Suppressor macrophage treated with lipopolysaccharide for 1 hour (primary cell): ENCODE results near the gene ATAT1.

Source experiments
- DNase-seq, 3 donors: peaks; one replicate each; pipeline ENCODE4 v3.0.0-alpha.2; 2020 to 2022

ATAT1 gene

DNA sequence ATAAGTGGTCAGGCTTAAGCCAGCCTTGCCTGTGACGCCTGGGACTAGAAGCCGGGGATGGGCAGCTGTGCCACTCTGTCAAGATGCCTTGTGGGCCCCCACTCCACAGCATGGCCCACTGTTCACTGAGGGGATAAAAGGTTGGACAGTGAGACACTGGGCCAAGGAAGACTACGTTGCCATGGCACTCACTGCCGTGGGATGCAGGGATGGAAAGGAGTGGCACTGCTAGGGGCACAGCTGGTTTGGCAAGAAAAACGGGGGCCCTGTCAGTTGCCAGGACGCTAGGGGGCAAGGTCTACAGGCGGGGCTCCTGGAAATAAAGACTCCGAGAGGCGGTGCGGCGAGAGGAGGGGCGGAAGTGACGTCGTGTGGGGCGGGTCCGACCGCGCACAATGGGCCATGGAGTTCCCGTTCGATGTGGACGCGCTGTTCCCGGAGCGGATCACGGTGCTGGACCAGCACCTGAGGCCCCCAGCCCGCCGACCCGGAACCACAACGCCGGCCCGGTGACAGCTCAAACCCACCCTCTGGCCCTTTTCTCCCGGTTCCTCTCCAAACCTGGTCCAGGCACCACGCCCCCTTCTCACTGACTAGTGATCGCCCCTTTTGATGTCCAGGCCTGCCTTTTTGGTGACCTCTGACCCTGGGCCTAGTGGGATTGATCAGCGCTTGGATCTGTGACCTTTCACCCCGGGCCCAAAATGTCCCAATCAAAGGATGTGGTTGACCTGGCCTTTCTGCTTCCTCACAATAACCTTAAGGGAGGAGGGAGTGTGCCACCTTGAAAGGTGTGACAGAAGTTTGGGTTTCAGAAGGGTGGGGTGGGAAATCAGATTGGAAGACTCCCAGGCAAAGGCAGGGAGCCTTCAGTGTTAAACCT is at the start of gene ATAT1:
Gene ATAT1 (plus strand): TSS at position 391 of the 883 bp plus-strand sequence.
- peak; percentile 88 to 93 (median 88) for DNase-seq

DNA sequence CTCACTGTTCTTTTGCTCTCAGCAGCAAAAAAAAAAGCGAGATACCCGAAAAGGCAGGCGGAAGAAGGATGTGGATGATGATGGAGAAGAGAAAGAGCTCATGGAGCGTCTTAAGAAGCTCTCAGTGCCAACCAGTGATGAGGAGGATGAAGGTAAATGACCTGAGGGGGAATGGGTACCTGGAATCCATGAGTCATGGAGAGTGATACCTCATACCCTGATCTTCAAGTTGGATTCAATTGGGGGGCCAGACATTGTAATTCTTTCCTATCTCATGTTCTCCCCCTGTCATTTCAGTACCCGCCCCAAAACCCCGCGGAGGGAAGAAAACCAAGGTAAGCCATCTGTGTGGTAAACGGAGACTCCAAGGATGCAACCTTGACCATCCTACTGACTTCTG is 48.6 kb upstream of the ATAT1 start:
- no peak for DNase-seq

DNA sequence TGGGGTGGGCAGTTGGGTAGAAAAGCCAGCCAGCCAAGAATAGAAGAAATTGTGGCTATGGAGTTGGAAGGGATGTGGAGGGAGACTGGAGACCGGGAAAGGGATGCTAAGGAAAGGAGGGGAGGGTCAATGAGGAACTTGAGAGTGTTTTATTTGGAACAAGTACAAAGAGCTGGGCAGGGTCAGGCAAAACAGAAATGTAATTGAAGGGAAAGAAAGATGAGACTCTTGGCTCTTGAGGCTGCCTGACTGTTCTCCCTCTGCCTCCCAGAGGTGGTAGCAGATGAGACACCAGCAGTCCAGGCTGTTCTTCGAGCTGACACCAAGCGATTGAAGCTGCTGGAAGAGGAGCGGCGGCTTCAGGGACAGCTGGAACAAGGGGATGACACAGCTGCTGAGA is 42.8 kb upstream of the ATAT1 start:
- DNase-seq: no peak

DNA sequence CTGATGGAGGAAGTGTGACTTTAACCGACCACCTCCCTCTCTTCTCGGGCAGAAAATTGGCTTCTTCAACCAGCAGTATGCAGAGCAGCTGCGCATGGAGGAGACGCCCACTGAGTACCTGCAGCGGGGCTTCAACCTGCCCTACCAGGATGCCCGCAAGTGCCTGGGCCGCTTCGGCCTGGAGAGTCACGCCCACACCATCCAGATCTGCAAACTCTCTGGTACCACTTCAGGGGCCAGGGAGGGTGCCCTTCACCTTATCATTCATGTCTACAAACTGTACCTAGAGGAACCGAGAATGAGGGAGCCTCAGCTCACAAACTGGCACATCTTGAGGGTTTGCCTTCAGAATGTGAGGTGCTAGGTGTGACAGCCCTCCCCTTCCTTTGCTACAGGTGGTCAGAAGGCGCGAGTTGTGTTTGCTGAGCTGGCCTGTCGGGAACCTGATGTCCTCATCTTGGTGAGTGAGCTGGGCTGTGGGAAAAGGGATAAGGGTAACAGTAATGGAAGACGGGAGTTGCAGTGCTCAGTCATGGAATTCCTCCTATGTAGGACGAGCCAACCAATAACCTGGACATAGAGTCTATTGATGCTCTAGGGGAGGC is 36.8 kb upstream of the ATAT1 start:
- no peak for DNase-seq

DNA sequence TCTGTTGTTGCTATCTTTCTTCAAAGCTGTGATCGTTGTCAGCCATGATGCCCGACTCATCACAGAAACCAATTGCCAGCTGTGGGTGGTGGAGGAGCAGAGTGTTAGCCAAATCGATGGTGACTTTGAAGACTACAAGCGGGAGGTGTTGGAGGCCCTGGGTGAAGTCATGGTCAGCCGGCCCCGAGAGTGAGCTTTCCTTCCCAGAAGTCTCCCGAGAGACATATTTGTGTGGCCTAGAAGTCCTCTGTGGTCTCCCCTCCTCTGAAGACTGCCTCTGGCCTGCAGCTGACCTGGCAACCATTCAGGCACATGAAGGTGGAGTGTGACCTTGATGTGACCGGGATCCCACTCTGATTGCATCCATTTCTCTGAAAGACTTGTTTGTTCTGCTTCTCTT is 36.2 kb upstream of the ATAT1 start:
- DNase-seq: no peak

DNA sequence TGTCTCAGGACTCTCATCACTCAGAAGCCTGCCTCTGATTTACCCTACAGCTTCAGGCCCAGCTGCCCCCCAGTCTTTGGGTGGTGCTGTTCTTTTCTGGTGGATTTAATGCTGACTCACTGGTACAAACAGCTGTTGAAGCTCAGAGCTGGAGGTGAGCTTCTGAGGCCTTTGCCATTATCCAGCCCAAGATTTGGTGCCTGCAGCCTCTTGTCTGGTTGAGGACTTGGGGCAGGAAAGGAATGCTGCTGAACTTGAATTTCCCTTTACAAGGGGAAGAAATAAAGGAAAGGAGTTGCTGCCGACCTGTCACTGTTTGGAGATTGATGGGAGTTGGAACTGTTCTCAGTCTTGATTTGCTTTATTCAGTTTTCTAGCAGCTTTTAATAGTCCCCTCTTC is 35.7 kb upstream of the ATAT1 start:
- DNase-seq: no peak

DNA sequence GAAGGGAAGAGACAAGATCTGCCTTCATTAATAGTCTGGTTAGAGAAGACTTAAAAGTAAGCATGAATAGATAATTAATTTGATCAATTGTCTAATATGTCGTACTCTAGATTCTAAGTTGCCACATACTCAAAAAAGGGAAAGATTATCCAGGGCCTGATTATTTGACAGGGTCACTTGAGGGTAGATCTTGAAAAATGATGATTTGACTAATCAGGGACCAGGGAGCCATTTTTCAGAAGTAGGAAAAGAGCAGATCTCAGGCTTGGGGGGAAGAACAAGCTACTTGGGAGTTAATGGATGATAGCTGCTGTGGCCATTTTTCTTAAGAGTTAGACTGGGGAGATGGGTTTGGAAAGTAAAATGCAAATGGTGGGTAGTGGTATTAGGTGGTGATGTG is 34.4 kb upstream of the ATAT1 start:
- no peak for DNase-seq

DNA sequence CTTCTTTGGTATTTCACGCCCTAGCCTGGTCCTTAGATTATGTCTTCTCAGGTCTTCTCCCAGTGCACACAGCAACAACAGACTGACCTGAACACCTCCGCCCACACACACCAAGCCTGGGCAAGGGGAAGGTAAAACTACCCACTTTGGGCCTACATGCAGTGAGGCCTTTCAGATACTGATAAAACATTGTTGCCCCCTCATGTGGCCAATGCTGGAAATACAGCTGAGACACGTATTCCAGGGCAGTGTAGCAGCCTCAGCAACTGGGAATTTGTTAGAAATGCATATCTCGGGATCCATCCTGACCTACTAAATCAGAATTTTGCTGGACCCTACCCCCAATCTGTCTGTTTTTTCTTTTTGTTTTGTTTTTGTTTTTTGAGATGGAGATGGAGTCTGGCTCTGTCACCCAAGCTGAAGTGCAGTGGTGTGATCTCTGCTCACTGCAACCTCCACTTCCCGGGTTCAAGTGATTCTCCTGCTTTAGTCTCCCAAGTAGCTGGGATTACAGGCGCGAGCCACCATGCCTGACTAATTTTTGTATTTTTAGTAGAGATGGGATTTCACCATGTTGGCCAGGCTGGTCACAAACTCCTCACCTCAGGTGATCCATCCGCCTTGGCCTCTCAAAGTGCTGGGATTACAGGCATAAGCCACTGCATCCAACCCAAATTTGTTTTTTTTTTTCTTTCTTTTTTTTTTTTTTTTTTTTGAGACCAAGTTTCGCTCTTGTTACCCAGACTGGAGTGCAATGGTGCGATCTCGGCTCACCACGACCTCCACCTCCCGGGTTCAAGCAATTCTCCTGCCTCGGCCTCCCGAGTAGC is 29.1 kb upstream of the ATAT1 start:
- DNase-seq: peak; percentile 81 to 86 (median 86)

DNA sequence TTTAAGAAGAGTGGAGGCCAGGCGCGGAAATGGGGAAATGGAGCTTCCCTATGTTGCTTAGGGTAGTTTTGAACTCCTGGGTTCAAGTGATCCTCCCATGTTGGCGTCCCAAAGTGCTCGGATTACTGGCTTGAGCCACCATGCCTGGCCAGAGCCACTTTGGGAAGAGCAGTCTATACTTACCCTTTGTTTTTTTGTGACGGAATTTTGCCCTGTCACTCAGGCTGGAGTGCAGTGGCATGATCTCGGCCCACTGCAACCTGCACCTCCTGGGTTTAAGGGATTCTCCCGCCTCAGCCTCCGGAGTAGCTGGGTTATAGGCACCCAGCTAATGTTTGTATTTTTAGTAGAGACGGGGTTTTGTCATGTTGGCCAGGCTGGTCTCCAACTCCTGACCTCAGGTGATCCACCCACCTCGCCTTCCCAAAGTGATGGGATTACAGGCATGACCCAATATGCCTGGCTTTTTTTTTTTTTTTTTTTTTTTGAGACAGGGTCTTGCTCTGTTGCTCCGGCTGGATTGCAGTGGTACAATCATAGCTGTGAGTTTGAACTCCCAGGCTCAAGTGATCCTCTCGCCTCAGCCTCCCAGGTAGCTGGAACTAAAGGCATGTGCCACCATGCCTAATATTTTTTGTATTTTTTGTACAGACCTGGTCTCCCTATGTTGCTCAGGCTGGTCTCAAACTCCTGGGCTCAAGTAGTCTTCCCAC is 27.6 kb upstream of the ATAT1 start:
- no peak for DNase-seq

DNA sequence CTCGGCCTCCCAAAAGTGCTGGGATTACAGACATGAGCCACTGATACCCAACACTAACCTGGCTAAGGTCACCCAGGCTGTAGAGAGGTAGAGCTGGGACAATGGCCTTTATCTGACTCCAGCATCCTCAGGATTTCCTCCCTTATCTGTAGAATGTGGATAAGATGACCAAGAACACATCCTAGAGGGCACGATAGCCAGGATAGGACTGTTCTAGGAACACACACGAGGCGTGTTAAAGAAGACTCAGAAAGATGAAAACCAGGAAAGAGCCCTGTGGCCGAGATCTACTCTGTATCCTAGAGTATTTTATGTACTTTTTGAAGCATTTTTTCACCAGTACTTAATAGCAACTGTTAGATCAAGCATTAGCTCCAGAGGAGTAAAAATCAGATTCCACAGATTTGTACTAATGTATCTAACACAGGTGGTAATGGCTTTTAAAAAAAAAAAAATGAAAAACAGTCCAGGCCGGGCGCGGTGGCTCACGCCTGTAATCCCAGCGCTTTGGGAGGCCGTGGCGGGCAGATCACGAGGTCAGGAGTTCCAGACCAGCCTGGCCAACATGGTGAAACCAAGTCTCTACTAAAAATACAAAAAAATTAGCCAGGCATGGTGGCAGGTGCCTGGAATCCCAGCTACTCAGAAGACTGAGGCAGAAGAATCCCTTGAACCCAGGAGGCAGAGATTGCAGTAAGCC is 26.9 kb upstream of the ATAT1 start:
- no peak for DNase-seq

DNA sequence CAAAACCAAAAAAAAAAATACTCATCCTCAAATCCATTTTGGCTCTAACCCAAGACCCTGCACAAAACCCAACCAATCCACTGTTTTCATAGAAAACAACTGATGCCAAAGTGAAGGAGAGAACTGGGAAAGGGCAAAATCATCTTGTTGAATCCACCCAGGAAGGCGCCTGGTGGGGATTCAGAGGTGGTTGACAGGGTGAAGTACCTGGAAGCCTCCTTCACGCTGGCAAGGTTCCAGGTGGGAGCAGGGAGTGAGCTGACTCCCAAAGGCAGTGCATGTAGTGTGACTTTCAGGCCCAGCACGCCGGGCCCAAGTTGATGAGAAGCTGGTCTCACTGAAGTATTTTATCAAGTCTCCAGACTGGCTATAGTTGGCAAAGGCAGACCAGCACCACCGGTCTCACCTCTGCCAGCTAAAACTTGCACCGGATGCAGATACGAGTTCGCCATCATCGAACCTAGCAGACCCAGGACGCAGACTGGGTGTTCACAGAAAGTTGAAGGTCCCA is 26.2 kb upstream of the ATAT1 start:
- no peak for DNase-seq

DNA sequence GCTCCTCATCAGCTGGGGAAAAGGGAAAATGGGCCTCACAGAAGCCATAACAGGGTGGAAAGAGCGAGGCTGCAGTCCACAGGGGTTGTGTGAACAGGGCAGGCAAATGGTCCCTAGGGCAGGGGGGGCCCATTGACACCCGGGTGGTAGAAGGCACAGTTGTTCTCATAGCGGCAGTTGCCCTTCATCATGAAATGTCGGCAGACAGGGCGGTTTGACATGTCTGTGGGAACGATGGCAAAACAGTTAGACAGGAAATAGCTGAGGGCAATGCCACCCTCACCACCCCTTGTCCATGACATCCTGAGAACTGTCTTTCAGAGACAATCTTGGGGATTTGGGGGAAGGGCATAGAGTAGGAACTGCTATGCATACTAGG is 25.2 kb upstream of the ATAT1 start:
- DNase-seq: no peak

DNA sequence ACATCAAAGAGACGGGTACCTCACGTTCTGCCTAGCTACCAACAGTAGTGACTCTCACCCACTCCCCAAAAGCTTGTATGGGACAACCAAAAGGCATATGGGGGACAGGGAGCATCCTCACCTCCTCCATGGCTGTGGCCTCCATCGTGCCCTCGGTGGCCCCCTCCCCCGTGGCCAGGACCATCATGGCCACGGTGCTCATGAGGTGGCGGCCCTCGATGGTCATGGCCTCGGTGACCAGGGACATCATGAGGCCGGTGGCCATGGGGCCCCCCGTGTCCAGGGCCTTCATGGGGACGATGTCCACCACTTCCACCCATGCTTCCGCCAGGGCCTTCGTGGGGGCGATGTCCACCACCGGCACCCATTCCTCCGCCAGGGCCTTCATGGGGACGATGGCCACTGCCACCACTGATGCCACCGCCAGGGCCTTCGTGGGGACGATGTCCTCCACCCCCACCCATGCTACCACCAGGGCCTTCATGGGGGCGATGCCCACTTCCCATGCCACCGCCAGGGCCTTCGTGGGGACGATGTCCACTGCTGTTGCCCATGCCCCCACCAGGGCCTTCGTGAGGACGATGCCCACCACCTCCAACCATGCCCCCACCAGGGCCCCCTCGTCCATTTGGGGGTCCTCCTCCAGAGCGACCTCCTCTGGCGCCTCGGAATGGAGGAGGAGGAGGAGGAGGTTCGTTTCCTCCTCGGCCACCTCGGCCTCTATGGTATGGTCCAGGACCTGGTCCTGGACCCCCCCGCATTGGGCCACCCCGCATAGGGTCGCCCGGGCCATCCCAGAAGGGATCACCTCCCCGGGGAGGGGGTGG is 24.6 kb upstream of the ATAT1 start:
- no peak for DNase-seq

DNA sequence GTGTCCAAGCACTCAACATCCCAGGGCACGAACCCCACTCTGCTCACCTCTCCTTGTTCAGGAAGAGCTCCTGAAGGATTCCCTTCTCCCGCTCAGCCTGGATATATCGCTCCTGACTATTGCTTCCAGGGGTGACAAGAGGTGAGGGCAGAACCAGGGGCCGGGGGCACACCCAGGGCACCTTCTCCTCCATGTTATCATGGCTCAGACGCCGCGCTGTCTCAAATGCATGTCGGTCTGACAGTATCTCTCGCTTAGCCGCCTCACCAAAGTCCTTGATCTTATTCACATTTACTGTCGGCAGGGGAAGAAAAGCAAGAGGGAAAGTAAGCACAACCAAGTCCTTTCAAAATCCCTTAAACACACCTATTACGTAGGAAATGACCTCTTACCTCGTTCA is 22.7 kb upstream of the ATAT1 start:
- no peak for DNase-seq

DNA sequence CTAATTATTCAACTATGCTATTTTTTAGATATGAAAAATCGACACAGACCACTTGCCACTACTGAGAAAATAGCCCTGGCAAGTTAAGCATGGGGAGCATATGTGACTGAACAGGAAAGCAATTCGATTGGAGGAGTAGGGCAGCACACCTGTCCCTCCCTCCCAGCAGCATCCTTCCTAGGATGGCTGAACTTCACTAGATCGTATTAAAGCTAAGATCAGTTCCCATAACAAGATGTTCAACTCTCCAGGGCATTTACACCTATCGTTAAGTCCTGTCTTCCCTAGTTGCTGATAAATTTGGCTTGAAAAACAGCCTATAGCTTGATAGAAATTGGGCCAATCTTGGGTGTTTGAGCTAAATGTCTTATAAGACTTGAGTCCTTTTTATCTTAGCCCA is 16.6 kb upstream of the ATAT1 start:
- DNase-seq: no peak

DNA sequence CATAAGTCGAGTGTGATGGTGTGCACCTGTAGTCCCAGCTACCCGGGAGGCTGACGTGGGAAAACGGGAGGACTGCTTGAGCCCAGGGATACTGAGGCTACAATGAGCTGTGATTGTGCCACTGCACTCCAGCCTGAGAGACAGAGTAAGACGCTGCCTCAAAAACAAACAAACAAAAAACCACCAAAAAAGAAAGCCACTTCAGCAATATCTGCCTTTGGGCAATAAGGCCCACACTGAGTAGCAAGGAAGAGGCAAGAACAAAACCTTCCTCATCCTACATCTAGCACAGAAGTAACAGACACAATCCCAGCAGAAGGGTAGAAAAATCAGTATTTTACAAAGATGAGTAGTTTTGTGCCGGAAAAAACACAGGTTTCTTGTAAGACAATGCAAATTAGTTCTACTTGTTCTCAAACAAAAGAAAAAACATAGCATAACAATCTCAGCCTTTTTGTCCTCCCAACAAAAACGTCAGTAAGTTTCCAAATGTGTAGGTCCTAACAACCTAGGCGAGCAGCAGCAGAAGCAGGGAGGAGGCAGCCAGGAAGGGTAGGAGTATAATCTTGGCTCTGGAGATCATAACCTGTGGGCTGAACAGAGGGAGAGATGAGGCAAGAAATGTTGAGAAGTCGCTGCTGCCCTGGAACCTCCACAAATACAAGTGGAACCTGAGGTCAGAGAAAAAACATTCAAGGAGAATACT is 15.4 kb upstream of the ATAT1 start:
- no peak for DNase-seq

DNA sequence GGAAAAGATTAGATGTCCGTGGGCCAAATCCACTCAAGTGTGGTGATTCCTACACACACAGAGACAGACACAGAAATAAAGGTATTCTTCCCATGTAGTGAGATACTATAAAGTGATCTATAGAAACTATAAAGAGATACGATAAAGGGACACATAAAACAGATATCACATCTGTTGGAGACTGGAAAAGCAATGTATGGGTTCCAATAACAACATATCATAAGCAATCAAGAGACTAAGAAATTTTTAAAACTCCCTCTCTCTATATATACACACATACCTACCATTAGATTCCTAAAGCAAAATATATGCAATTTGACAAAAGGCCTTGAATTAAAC is 14.8 kb upstream of the ATAT1 start:
- DNase-seq: no peak

DNA sequence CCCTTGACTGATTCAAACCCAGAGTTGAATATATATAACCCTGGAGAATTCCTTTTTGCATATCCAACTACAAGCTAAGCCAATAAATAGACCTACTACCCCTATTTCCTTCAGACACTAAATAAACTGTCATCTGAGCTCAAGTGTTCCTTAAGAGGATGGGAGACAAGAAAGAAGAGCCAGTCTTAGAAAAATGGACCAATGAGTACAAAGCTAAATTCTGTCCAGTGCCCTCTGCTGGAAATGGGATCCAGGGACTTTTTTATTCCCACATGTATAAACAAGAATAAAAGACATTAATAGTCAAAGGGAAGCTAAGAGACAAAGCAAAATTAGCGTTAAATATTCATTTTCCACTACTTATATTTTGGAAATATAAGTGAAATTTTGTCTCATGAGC is 14.5 kb upstream of the ATAT1 start:
- DNase-seq: peak in 1 of 3 donors; percentile 36

DNA sequence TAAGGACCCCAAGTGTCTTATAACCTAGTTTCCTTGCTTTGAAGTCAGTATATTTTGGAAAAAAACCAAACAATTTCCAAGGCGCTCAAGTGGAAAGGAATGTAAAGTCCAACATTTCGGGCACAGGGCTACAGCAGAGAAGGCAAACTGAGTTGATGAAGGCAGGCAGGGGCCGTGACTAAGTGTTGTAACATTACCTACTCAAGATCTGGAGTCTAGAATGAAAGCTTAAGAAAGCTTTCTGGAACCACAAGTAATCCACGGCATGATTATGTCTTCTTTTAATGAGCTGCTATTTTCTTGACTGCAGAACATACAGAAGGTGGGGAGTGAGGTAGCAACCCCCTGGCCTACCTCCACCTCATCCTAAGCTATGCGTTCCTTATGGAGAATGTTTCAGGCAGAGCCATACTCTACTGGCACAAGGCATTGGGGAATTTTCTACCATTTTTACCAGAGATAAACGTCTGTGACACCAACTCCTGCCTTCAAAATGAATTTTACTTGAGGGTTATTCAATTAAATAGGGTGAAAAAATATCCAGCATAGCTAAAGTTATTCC is 13.9 kb upstream of the ATAT1 start:
- no peak for DNase-seq
